GM19043 (cell line): Measurements from ENCODE around the gene ACSS1.
A peak's percentile ranks its signal among the peaks of the same experiment; 100 is the strongest.

ENCODE experiments used
- ATAC-seq: cut with Tn5 transposase; IDR thresholded peaks from one replicate; pipeline ENCODE4 v1.9.1; 2021; ENCODE audit warnings: low read depth; ENCODE audit not compliant: unreplicated experiment

ACSS1 gene

DNA sequence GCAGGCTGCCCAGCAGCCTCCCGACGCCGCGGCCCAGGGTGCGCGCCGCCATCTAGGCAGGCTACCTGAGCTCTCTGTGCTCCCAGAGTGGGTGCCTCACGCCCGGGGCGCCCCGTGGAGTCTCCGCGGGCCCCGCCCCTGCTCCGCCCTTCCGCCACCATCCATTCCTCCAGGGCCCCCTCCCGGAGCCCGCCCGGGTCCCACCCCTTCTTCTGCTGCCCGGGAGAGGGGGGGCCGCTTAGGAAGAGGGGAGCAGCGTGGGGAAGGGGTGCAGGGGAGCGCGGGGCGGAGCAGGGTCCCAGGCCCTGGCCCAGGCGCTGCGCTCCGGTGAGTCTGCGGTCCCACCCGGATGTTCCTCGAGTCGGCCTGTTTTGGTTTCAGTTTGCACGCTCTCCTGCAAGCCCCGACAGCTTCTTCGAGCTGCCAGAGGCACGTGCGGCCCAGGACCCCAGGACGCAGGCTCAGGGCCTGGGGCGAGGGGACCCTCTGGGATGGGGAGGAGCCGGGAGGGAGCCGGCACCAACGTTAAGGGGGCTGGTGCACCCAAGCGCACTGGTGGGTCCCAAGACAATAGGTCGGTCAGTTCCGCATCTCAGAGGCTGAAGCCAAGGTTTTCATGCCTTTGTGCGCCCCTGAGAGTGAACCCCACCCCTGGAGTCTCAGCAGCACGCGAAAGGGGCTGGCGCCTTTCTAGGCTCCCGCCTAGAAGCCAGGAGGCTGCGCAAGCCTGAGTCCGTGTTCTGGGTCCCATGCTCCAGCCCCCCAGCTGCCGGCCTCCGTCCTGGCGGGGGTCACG is at the start of gene ACSS1:
ACSS1 (minus strand) TSS at position 89 of the 796 bp plus-strand sequence; CDS start at position 52, 37 bp downstream.
- ATAC-seq, result peak; percentile 62

DNA sequence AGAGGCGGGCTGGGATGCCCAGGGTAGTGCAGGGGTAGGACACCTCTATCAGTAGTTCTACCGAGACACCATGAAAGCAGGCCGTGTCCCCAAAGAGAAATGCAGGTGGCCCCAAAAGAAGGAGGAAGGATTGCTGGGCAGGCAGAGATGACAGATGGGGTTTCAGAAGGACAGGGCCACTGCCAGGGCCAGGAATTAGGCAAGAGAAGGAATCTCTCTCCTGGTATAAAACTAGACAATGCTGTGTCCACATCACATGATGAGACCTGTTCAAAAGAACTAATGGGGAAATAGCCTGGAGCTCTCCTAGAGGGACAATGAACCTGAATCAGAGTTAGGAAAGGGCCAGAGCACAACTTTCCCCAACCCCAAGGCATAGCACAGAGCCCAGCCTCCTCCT is 45.6 kb upstream of the ACSS1 start:
- ATAC-seq, result no peak

GRCh38 chr20:25100914-25101313 is 43.0 kb upstream of the ACSS1 start:
- ATAC-seq, result no peak

GRCh38 chr20:25099601-25100140 is 41.7 kb upstream of the ACSS1 start:
- no peak for ATAC-seq

- ATAC-seq, result no peak
Observed at GRCh38 chr20:25097498-25097897, 39.6 kb upstream of the ACSS1 start.

GRCh38 chr20:25090492-25091429 is 32.8 kb upstream of the ACSS1 start:
- peak; percentile 77 for ATAC-seq

DNA sequence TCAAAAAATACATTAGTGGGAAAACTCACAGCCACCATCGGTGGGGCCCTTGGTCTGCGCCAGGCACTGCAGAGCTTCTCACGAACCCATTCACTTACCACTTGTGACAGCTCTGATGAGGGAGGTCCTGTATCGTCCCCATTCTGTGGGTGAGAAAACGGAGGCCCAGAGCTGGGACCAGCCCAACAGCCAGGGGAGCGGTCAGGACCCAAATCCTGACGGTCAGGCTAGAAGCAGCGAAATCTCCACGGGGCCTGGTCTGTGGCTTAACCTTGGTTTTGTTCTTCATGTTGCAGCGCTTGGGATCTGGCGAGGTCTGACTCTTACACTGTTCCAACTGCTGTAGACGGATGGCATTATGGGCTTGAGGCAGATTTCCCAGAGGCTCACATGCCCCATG is 31.7 kb upstream of the ACSS1 start:
- no peak for ATAC-seq

DNA sequence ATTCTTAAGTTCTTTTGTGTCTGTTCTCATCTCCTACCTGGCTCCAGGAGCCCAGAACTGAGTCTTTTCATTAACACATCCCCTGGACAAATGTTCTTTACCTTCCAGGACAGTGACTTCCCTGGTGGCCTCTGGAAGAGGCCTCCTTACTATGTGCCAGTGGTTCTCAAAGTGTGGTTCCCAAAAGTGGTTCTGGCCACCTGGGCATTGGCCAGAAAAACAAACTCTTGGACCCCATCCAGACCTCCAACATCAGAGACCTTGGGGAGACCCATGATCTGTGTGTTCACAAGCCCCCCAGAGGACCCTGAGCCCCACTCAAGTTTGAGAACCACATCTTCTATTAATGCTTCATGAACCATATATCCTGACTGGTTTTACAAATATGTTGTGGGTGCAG is 31.2 kb upstream of the ACSS1 start:
- ATAC-seq, result no peak

- no peak for ATAC-seq
Observed at GRCh38 chr20:25088267-25088666, 30.3 kb upstream of the ACSS1 start.

DNA sequence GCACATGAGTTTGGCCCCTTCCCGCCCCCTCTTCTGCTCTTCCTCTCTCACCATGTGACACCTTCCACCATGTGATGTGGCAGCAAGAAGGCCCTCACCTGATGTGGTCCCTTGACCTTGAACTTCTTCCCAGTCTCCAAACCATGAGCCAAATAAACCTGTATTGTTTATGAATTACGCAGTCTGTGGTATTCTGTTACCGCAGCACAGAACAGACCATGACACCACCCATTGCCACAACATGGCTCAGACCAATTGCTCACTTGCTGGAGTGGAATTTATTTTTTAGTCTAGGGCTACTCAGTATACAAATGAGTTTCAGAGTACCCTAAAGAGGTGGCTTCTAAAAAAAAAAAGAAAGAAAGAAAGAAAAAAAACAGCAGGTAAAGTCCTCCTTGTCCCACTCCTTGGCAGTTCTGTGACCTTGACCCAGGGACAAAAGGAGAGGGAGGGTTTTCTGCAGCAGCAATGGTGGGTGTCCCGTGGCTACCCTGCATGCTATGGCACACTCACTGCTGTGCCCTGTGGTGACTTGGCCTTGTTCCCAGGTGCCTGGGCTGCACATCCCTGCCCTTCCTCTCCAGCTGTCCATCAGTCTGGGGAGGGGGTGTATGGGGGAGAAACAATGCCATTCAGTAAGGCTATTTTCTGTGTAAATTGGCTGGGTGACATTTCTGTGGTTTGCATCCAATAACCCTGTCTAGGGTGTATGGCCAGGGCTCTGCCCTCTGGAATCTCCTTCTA is 29.4 kb upstream of the ACSS1 start:
- no peak for ATAC-seq

GRCh38 chr20:25085756-25086495 is 28.0 kb upstream of the ACSS1 start:
- ATAC-seq, result no peak

DNA sequence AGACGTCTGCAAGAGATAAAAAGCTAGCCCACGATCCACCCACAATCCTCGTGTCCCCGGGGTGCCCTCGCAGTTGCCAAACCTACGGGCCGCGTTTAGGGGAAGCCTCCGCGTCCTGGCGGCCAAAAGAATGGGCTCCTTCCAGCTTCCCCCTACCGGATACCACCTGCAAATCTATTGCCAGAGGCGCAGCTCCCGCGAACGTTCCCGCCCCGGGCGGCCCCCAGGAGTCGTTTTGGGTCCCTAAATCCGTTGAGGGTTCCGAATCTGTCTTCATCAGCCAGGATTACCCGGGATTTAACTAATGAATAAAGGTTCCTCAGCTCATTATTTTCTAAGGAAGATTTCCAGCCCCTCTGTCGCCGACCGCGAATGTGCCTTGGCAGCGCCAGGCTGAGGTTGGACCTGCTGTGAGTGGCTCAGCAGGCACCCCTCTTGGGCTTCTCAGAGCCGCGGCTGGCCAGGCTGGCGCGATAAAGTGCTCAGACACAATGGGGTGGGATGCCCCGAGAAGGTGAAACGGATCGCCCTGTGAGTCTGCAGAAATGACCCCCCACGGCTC is 26.8 kb upstream of the ACSS1 start:
- ATAC-seq, result no peak

GRCh38 chr20:25083773-25084625 is 26.1 kb upstream of the ACSS1 start:
- no peak for ATAC-seq

DNA sequence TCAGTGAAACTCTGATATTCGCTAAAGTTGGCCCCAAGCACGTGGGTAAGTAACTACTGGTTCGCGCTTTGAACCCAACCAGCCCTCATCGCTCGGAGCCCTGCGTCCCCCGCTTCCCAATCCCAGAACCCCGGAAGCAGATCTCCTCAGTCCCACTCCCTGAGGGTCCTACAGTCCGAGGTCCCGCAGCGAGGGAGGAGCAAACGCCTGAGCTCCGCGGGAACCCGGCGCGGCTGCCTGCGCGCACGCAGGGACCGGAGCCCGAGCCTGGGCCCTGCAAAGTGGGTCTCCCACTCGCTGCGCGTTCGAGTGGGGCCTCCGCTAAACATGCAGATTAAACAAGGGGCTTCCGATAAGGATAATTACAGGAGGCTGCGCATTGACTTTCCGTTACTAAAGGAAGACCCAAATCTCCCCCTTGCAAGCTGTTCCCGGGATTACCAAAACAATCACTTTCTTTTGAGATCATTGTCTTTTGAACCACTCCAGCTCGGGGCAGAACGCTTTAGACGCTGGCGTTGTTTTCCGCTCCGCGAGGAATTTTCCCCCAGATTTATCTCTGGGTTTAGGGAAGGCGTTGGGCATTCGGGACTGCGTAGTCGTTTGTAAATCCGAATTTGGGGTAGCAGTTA is 25.3 kb upstream of the ACSS1 start:
- ATAC-seq, result no peak

DNA sequence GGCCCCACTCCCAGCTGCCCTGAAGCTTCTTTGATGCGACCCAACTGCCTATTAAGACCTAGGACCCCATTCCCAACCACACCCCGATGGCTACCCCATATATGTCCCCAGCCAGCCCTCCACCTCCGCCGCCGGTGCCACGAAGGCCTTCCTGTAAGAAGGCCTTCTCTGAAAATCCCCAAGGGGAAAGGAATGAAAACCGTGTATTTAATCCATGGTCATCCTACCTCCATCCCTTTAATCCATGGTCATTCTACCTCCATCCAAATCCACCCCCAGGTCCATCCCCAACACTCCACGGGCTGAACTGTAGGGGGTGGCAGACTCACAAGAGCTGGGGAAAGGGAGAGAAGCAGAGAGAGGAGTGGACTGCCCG is 24.5 kb upstream of the ACSS1 start:
- no peak for ATAC-seq

GRCh38 chr20:25081730-25082497 is 24.0 kb upstream of the ACSS1 start, which contains the start of gene VSX1:
Gene VSX1 (minus strand): TSS chr20:25082141. CDS start chr20:25082096, 45 bp downstream.
- no peak for ATAC-seq

DNA sequence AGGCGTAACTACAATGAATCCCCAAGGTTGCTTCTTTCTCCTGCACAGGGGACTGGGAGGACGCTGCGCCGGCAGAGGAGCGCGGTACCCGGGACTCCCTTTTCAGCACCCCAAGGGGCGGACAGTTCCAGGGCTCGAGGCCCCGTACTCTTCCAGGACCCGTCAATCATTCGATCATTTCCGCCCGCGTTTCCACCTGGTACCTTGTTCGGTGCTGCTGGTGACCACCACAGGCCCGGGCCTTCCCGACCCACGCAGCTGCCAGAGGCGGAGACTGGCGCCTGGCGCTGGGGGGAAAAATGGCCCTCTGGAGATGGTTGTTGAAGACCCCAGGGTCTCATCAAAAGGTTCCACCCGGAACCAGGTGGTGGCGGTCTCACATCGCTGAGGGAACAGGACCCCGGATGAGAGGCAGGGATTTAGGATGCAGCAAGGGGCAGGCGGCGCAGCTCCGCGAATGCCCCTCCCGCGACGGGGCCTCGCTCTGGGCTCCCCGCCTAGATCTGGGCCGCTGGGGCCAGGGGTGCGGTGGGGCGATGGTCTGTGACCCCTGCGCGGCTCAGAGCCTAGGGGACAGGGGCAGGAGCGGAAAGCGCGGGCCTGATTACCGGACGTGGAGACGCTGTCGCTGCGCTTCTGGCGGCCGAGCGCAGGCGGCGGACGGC is 23.3 kb upstream of the ACSS1 start:
- no peak for ATAC-seq
